Stimulated activated naive B cell treated with anti-CD40 and anti-IgM and Interleukin-4, amounts not matched to agents 10 μg/mL and 1 μg/mL and 100 μg/mL, for 72 hours (primary cell): ENCODE data around the gene MYG1.

ENCODE experiments used
- ATAC-seq, 2 donors: fragments of 150-1000 bp; cut with Tn5 transposase; replicated peaks; 2 replicates each; pipeline ENCODE4 v1.10.0; 2021; ENCODE audit warnings: moderate library complexity in 1 of 2
- DNase-seq: peaks from one replicate; pipeline ENCODE4 v3.0.0; 2021
- H3K27ac Mint-ChIP-seq: one replicate; pipeline ENCODE4 v1.8.0; 2022; ENCODE audit warnings: mild to moderate bottlenecking, mixed read lengths
- H3K27me3 Mint-ChIP-seq, 2 donors: one replicate each; pipeline ENCODE4 v1.8.0; 2022; ENCODE audit warnings: mixed read lengths in 2 of 2
- H3K36me3 Mint-ChIP-seq, 2 donors: one replicate each; pipeline ENCODE4 v1.8.0; 2022; ENCODE audit warnings: mixed read lengths in 2 of 2, mild to moderate bottlenecking in 1 of 2
- H3K4me1 Mint-ChIP-seq, 2 donors: one replicate each; pipeline ENCODE4 v1.8.0; 2022; ENCODE audit warnings: mixed read lengths in 2 of 2, mild to moderate bottlenecking in 1 of 2
- H3K4me3 Mint-ChIP-seq, 2 donors: one replicate each; pipeline ENCODE4 v1.8.0; 2022; ENCODE audit warnings: mild to moderate bottlenecking in 2 of 2, mixed read lengths in 2 of 2, moderate library complexity in 1 of 2
- H3K9me3 Mint-ChIP-seq, 2 donors: one replicate each; pipeline ENCODE4 v1.8.0; 2022; ENCODE audit warnings: mixed read lengths in 2 of 2, mild to moderate bottlenecking in 1 of 2

Gene MYG1

DNA sequence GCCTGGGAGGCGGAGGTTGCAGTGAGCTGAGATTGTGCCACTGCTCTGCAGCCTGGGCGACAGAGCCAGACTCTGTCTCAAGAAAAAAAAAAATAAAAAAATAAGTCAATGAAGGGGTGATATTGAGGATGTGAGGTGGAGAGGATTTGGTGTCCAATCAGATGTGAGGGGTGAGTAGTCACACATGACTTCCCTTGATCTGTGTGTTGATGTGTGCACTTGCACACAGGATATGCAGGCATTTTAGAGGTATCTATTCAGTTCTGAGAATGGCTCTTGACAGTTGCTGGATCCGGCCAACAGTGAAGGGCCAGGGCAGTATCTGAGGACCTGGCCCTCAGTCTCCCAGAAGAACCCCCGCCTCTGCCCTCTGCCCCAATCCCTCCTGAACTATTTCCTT is 44.5 kb downstream of the MYG1 start:
- Mint-ChIP-seq H3K4me1 (peaks cover 11 to 23% of the 10 kb centered on the region in 2 donors), H3K27me3 (peaks cover 3 to 7% of the 10 kb centered on the region in 2 donors), H3K27ac (no peak overlapping the region), H3K9me3 (no peaks in the 10 kb centered on the region), H3K36me3 (no peaks in the 10 kb centered on the region), H3K4me3 (peak overlapping the region; percentile 67 to 74)
- no peak for DNase-seq
- ATAC-seq, result no peak

DNA sequence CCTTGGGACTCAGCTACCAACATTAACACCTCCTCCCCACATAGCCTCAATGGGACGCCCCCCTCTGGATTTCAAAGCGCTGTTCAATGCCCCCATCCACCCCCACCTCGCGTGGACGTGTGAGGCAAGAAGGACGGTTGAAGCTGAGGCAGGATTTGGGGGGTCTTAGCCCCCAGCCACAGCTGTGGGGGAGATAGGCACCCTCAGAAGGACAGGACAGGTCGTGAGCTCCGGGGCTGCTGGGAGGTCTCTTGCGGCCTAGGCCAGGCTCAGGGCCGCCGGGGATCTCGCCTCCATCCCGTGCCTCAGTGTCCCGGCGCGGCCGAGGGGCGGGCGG is 45.0 kb downstream of the MYG1 start:
- Mint-ChIP-seq H3K4me3 (peak overlapping the region; percentile 67 to 74), H3K9me3 (no peaks in the 10 kb centered on the region), H3K4me1 (peaks cover 11 to 23% of the 10 kb centered on the region in 2 donors), H3K36me3 (no peaks in the 10 kb centered on the region), H3K27ac (no peak overlapping the region), H3K27me3 (peaks cover 0 to 7% of the 10 kb centered on the region in 2 donors)
- DNase-seq, result no peak
- ATAC-seq, result peak; percentile 4 to 38

DNA sequence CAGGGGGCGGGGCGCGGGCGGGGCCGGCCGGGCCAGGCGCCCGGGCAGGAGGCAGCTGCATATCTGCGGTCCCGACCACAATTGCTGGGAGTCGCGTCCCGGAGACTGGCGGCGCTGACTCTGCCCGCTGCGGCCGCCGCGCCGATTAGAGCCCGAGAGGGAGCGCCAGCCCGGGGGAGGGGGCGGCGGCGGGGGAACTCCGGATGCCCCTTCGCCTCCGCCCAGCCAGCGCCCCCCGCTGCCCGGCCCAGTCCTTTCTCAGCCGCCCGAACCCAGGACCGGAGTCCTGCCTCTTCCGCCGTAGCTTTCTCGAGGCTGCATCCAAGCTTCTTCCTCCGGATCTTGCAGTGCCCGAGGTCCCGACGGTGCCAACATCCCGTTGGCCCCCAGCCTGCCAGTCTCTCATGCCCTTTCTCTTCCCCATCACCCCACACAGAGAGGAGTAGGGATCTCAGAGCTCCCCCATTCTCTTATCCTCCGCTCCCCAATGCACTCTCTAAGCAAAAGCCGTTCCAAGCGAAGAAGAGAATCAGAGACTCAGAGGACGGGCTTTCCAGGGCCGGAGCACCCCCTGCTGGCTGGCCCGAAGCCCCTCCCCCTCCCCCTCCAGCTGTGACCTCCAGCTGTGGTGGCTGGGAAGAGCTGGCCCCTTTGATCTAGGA is 45.5 kb downstream of the MYG1 start:
- Mint-ChIP-seq H3K36me3 (no peaks in the 10 kb centered on the region), H3K9me3 (no peaks in the 10 kb centered on the region), H3K27me3 (peaks cover 0 to 7% of the 10 kb centered on the region in 2 donors), H3K4me3 (peak overlapping the region; percentile 89 to 99), H3K4me1 (peaks cover 11 to 23% of the 10 kb centered on the region in 2 donors), H3K27ac (peak overlapping the region; percentile 73)
- ATAC-seq (peak; percentile 86 to 89), DNase-seq (peak; percentile 41)

DNA sequence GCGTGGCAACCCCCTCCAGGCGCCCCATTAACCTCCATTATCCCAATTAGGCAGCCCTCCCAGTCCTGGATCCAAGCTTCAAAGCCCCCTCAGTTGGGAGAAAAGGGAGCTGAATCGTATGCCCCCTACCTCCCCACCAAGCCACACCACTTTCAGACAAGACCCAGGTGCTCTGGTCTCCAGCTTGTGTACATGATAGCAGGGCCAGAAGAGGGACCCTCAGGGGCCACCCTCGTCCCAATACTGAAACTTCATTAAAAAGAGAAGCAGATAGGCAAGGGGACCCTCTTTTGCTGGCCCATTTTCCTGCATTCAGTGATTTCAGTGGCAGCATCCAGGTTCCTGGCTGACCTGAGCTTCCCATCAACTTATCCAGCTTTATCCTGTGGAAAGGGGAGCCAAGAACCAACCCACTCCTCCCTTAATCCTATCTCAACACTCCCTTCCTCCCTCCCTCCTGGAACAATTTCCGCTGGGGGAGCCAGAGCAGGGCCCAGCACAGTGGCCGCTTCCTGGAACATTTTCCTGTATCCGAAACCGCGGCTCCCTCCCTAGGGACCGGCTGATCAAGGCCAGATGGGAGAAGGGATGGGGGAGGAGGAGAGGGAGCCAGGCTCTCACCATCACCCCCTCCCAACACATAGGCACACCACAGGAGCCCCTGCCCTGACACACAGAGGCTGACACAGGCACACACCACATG is 46.1 kb downstream of the MYG1 start:
- no peaks in the 10 kb centered on the region for H3K36me3 Mint-ChIP-seq
- peak overlapping the region; percentile 89 to 99 for H3K4me3 Mint-ChIP-seq
- H3K9me3 Mint-ChIP-seq, result no peaks in the 10 kb centered on the region
- ATAC-seq (peak; percentile 26 to 32), DNase-seq (no peak)
- peaks cover 0 to 3% of the 10 kb centered on the region in 2 donors for H3K27me3 Mint-ChIP-seq
- peaks cover 11 to 23% of the 10 kb centered on the region in 2 donors for H3K4me1 Mint-ChIP-seq
- peak overlapping the region; percentile 73 for H3K27ac Mint-ChIP-seq

DNA sequence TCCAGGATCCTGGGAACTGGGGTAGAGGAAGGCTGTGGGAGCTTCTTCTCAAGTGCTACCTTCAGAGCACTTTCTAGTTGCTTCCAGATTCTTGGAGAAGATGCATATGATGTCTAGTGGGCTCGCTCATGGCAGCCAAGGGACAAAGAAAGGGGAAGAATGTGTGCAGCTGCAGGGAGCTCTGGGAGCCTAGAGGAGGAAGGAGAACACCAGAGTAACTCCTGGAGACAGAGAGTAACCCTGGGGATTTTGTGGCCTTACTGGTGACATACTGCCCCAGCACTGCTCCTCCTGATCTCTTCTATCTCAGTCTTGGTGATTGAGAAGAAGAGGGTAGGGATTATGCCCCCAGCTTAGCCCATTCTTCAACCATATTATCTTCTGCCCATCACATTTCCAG is 47.0 kb downstream of the MYG1 start:
- Mint-ChIP-seq H3K9me3 (no peaks in the 10 kb centered on the region), H3K27me3 (no peaks in the 10 kb centered on the region), H3K4me3 (no peak overlapping the region), H3K27ac (no peak overlapping the region), H3K4me1 (peaks cover 11 to 23% of the 10 kb centered on the region in 2 donors), H3K36me3 (no peaks in the 10 kb centered on the region)
- no peak for ATAC-seq
- no peak for DNase-seq

DNA sequence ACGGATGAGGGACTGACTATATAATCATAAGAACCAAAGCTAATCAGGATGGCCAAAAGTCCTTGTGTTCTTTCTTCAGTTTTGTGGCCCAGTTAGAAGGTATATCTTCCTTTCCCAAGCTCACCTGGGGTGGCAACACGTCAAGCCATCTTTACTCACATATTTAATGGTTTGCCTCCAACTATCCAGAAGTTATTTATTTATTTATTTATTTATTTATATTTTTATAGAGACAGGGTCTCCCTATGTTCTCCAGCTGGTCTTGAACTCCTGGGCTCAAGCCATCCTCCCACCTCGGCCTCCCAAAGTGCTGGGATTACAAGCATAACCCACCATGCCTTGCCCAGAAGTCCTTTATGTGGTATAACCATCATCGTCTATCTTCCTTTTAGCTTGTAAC is 48.4 kb downstream of the MYG1 start:
- Mint-ChIP-seq H3K4me3 (no peak overlapping the region), H3K9me3 (no peaks in the 10 kb centered on the region), H3K4me1 (peaks cover 17 to 30% of the 10 kb centered on the region in 2 donors), H3K36me3 (no peaks in the 10 kb centered on the region), H3K27ac (no peak overlapping the region), H3K27me3 (no peaks in the 10 kb centered on the region)
- DNase-seq (no peak), ATAC-seq (no peak)

GRCh38 chr12:53352331-53353256 is 53.1 kb downstream of the MYG1 start:
- no peaks in the 10 kb centered on the region for H3K9me3 Mint-ChIP-seq
- peaks cover 8 to 9% of the 10 kb centered on the region in 2 donors for H3K4me1 Mint-ChIP-seq
- ATAC-seq (peak; percentile 100), DNase-seq (peak; percentile 77)
- H3K36me3 Mint-ChIP-seq, result no peaks in the 10 kb centered on the region
- no peak overlapping the region for H3K27ac Mint-ChIP-seq
- no peak overlapping the region for H3K4me3 Mint-ChIP-seq
- no peaks in the 10 kb centered on the region for H3K27me3 Mint-ChIP-seq

DNA sequence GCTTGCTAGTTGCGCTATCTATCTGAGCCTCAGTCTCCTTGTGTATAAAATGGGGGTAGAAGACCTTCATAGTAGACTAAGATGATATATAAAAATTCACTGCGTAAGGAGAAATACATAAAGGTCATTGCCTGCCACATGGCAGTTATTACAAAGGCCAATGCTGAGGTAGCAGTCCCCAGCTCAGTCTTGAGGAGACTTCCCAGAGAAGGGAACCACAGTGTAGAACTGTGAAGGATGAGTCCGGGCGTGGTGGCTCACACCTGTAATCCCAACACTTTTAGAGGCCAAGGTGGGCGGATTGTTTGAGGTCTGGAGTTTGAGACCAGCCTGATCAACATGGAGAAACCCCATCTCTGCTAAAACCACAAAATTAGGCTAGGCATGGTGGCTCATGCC is 53.8 kb downstream of the MYG1 start:
- no peak overlapping the region for H3K27ac Mint-ChIP-seq
- no peaks in the 10 kb centered on the region for H3K36me3 Mint-ChIP-seq
- no peak for DNase-seq
- no peaks in the 10 kb centered on the region for H3K27me3 Mint-ChIP-seq
- no peak overlapping the region for H3K4me3 Mint-ChIP-seq
- ATAC-seq, result no peak
- peaks cover 8 to 9% of the 10 kb centered on the region in 2 donors for H3K4me1 Mint-ChIP-seq
- H3K9me3 Mint-ChIP-seq, result no peaks in the 10 kb centered on the region

DNA sequence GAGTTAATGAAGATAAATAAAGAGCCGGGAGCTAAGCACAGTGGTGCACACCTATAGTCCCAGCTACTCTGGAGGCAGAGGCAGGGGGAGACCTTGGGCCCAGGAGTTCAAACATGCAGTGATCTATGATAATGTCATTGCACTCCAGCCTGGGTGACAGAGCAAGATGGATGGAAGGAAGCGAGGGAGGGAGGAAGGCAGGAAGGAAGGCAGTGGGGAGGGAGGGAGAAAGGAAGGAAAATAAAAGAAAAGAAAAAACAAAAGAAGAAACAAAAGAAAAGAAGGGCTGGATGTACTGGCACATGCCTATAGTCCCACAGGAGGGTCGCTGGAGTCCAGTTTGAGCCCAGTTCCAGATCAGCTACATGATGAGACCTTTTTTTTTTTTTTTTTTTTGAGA is 55.6 kb downstream of the MYG1 start:
- H3K4me1 Mint-ChIP-seq, result peaks cover 8 to 9% of the 10 kb centered on the region in 2 donors
- no peaks in the 10 kb centered on the region for H3K27me3 Mint-ChIP-seq
- no peak for DNase-seq
- H3K4me3 Mint-ChIP-seq, result no peak overlapping the region
- ATAC-seq, result no peak
- no peaks in the 10 kb centered on the region for H3K9me3 Mint-ChIP-seq
- H3K36me3 Mint-ChIP-seq, result no peaks in the 10 kb centered on the region
- H3K27ac Mint-ChIP-seq, result no peak overlapping the region
